HG03521 (cell line): Measurements from ENCODE around the gene WNK2.
"Not testable (repeated sequence)": the region's sequence is repeated elsewhere in the genome, so short reads cannot be mapped to it uniquely, and the experiment has no call there.

Source experiments
- ATAC-seq: cut with Tn5 transposase; IDR thresholded peaks from one replicate; pipeline ENCODE4 v1.9.1; 2021; ENCODE audit warnings: mild to moderate bottlenecking, moderate library complexity; ENCODE audit not compliant: unreplicated experiment

The WNK2 gene

DNA sequence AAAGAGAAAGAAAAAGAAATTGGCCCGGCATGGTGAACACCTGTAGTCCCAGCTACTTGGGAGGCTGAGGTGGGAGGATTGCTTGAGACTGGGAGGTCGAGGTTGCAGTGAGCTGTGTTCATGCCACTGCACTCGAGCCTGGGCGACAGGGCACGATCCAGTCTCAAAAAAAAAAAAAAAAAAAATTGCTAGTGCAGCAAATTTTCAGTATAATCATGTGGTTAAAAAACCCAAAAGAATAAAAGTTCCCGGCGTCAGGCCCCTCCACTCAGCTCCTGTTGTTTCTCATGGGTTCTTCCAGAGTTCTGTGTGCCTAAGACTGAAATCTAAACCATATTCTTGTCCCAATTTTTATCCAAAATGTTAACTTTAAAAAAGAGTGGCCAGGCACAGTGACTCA is 49.1 kb downstream of the WNK2 start:
- no peak for ATAC-seq

DNA sequence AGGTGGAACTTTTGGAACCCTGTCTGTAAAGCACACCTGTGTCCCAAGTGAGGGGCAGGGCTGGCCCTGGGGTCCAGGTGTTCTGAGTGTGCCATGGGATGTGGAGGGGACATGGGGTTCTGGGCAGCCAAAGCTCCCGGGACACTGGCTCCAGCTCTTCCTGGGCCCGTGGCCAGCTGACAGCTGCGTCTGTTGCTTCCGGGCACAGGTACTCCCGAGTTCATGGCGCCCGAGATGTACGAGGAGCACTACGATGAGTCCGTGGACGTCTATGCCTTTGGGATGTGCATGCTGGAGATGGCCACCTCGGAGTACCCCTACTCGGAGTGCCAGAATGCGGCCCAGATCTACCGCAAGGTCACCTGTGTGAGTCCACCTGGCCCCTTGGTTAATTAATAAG is 50.7 kb downstream of the WNK2 start:
- no peak for ATAC-seq

DNA sequence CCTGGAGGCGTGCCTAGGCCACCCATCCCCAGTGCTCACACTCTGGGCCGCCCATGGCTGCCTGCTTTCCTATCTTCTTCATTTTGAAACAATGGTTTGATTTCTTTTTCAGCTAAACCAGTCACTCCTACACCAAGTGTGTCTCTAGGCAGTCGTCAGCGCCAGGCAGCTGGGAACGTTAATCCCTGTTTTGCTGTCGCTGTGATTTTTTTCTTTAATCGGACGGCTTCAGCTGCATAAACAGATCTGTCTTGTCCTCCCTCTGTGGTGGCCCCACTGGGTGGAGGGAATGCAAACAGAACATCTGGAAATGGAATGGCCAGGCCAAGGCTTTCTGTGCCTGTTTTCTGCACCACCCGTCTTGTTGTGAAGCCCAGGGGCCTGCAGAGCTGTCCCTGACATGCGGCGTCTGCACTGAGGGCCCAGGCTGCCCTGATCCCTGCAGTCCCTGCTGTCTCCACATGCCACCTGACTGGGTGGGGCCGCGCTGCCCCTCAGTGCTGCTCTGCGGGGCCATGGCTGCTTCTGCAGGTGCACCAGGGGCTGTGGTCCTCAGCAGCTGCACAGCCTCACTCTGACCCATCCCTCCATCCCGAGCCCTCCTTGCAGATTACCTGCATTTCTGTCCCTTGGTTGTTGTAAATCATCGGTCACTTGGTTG is 51.5 kb downstream of the WNK2 start:
- ATAC-seq, result no peak

DNA sequence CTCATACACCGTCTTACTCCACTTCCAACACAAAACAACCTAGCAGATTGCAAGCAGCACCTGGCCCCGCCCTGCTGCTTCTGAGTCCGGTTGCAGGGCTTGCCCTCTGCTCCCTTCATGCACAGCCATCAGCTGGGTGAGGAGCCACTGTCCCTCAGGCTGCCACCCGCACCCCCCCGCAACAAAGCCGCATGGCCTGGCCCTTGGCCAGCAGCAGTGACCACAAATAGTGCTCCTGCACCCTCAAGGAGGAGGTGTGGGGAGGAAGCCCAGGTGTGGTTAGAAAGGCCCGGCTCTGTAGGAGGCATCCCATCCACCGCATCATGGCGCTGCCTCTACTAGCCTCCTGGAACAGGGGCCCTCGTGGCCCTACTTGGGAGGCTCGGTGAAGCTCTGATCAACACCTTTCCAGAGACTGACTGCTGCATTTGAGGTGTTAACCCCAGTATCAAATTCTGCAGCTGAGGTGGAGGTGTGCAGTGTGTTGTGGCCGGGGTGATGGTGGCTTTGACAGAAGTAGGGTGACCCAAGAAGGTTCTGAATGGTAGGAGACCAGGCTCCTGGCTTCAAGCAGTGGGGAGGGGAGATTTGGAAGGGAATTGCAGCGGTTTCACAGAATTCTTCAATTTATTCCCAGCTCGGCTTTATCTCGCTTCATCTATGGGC is 52.7 kb downstream of the WNK2 start:
- ATAC-seq, result no peak

DNA sequence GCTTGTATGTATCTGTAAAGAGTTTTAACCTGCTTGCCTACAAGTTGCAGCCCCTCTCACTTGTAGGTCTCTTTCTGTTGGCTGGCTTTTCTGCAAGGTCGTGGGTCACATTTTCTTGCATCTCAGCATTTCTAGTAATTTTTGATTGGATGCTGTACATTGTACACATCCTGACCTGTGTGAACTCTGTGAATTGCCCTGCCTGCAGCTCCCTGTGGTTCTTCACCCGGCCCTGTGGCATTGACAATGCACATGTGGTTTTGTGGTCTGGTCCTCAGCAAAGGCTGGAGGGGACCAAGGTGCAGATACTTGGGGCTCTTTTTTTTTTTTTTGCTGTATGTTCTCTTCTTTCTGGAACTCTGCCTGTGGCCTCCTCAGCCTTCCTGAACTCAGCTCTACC is 53.6 kb downstream of the WNK2 start:
- ATAC-seq, result no peak

DNA sequence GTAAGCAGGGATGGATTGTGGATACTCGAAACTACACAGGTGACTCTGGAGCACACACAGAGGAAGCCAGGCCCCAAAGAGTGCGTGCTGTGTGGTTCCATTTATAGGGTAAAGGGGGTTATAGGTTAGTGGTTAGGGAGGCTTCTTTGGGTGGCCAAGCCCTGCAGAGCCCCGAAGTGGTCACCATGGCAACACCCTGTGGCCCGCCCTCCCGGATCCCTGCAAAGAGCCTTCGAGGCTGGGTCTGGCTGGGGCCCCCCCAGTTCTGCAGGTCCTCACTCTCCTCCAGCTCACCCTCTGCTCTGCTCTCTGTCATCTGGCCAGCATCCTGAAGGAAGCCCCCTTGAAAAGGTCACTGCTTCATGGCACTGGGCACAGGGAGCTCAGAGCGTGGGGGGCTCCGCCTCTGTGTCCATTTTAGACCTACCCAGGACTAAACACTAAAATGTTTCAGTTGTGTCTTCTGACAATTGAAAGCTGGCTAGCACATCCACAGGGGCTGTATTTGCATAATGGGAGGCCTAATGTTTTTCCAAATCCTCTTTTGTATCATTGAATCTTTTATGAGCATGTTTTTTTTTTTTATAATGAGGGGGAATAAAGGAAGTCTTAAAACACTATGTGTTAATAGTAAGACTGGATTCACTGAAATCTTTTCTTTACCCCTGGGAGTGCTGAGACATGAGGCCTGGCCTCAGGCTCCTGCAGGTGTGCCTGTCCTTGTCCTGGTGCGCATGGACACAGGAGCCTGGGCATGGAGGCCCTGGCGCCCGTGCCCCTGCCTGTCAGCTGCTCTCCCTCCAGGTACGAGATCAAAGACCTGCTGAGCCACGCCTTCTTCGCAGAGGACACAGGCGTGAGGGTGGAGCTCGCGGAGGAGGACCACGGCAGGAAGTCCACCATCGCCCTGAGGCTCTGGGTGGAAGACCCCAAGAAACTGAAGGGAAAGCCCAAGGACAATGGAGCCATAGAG is 55.3 kb downstream of the WNK2 start:
- no peak for ATAC-seq

DNA sequence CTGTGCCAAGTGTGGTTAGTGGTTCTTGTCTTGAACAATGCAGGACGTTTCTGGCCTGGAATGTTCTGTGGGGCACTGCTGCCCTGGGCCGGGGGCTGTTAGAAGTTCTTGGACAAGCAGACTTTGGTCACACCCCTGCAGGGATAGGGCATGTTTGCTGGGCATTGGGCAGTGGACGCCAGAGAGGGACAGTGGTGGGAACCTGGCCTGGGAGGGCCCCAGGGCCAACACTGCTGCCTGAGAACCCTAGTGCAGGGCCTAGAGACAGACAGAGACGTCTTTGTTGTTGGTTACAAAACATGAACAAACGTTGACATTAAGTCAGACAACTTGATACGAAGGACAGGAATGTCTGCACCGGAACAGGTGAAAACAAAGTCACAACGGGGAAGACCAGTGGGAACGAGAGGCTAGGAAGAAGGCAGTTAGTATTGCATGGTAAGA is 57.0 kb downstream of the WNK2 start:
- no peak for ATAC-seq

DNA sequence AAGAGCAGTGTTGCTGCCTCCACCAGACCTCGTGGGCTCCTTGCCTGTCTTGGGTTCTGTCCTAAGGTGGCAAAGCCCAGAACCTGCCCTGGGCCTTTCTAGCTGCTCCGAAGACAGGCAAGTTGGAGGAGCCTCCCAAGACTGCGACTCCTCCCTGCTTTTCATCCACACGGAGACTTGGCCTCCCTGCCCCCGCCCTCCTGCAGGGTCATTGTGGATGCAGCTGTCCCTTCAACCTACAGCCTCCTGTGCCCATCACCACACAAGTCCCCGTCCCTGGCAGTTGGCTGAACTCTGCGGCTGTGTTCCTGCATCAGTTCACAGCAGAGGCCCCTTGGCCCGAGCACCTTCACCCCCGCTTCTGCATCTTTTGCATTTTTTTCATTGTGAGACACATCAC is 59.2 kb downstream of the WNK2 start:
- no peak for ATAC-seq

DNA sequence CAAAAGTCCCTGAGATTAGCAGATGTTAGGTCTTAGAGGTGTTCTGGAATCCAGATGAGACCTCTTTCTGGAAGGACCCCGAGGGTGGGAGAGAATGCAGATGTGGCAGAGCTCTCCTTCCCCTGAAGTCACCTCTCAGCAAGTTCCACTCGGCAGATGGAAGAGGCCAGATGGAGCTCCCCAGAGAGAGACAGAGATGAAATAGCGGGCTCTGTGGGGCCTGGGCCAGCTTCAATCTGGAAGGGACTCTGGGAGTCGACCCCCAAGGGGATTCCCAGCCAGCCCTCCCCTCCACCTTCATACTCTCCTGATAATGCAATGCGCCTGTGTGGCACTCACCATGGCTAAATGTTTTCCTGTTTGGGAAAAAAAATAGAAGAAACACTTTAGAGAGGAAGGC is 60.2 kb downstream of the WNK2 start:
- ATAC-seq, result no peak

DNA sequence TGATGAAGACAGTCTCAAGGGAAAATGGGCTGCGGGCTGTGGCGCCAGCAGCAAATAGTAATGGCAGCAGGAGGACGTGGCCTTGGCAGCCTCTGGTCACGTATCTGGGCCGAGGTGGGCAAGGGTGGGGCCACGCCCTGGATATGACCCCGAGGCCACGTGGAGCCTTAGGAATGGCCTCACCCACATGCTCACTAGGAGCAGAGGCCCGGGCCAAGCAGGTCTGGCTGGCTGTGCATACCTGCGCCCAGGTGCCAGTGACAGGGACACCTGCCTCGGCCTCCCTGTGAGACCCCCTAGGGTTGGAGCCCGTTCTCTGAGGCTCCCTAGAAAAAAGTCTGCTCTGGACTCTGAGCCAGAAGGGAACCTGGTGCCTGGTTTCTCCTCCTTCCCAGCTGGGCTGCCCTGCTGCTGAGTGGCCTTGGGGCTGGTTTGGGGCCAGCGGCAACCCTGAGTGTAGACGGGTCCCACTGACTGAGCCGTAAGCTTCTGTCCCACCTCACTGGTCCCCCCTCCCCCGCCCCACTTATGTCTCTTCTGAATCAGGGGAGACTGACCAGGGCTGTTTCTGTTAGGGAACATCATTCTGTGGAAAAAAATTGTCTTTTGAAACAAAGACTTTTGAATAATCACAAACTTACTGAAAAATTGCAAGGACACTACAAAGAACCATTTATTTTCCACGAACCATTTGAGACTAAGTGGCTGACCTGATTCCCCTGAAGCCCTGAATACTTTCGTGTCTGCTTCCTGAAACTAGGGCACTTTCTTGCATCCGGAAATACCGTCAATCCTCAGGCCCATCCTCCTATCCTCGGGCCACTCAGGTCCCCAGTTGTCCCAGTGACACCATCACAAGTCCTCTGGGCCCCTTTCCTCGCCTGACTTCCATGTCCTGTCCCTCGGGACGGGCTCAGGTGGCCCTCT is 60.8 kb downstream of the WNK2 start:
- no peak for ATAC-seq

DNA sequence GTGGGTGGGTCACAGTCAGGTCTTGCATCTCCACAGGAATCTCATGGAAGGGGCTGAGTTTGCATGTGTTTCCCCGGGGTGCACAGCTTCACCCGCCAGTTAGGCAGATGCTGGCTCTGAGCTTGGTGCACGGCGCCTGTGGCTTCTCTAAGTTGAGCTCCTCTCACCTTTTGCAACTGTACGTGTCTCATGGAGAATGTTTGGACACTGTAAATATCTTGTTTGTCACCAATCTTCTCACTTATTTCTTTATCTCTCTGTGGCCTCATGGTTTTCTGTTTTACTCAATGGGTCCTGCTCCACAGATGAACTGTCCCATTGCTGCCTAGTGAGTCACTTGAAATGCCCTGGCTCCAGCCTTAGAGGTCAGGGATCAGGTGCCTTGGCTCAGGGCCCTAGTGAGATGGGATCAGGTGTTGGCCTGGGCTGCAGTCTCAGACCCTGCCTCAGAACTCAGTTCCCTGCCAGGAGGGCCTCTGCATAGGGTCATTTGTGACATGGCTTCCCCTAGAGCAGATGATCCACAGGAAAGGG is 61.6 kb downstream of the WNK2 start:
- no peak for ATAC-seq

DNA sequence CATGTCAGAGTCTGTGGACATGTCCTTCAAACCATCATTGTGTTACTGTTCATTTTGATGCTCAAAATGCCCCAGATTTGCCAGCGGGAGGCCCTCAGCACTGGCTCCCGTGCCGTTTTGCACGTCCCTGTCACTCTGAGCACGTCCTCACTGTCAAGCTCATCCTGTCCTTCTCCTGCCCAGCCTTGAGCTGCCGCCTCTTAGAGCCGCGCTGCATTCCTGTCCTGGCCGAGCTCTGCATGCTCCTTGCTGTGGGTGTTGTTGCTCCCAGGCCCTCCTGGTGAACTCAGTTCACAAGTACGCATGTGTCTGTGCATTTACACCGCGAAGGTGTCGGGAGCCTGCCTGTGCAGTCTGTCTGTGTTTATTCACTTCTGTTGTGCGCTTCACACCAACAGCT is 62.2 kb downstream of the WNK2 start:
- ATAC-seq, result no peak

DNA sequence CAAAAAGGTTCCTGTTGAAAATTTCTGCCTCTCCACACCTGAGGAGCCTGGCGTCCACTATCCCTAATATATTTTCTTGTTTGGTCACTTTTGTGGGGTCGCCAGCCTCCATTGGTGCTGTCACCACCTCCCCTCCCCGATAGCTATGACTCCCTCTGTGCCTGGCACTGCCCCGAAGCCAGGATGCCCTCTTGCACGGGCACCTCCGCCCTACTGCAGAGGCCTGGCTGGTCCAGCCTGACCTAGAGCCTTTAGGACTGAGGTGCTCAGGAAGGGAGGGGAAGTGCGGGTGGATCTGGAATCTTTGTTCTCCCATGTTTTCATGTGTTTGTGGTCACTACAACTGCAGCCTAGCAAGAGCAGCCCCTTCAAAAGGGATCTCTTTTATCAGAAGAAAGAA is 62.6 kb downstream of the WNK2 start:
- ATAC-seq, result no peak

DNA sequence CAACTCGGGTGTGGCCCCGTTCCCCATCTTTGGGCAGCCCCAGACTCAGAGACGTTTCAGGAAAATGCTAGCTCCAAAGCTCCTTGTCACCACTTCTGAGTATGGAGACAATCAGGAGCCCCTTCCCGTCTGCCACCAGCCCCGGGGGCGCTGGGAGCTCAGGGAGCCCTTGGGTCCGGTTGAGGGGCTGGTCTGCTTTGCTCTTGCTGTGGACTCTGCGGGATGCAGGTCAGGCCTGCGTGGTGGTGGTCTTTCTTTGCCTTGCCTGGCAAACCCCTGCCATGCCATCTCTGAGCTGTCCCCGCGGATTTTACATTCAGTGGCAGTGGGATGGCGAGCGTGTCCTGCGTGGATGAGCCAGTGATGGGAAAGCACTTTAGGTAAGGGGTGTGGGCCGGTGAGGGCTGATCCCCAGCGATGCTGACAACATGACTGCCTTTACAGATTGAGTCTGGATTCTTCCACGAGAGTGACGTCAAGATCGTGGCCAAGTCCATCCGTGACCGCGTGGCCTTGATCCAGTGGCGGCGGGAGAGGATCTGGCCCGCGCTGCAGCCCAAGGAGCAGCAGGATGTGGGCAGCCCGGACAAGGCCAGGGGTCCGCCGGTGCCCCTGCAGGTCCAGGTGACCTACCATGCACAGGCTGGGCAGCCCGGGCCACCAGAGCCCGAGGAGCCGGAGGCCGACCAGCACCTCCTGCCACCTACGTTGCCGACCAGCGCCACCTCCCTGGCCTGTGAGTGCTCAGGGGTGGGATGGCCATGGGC is 63.3 kb downstream of the WNK2 start:
- no peak for ATAC-seq

DNA sequence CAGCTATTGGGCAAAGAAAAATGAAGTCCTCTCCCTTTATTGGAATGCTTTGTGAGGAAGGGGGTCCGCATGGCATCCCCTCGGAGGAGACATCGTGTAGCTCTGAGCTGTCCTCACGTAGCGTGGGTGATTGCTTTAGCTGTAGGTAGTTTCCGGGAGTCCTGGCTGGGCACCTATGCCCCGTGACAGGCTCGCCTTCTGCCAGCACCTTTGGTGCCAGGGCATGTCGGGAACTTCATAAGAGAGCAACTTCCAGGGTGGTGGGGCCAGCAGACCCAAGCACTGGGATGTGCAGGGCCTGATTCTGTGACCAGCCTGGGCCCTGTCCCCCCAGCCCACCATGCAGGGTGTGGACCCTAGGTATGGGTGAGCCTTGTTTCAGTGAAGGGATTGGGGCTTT is 64.0 kb downstream of the WNK2 start:
- no peak for ATAC-seq

DNA sequence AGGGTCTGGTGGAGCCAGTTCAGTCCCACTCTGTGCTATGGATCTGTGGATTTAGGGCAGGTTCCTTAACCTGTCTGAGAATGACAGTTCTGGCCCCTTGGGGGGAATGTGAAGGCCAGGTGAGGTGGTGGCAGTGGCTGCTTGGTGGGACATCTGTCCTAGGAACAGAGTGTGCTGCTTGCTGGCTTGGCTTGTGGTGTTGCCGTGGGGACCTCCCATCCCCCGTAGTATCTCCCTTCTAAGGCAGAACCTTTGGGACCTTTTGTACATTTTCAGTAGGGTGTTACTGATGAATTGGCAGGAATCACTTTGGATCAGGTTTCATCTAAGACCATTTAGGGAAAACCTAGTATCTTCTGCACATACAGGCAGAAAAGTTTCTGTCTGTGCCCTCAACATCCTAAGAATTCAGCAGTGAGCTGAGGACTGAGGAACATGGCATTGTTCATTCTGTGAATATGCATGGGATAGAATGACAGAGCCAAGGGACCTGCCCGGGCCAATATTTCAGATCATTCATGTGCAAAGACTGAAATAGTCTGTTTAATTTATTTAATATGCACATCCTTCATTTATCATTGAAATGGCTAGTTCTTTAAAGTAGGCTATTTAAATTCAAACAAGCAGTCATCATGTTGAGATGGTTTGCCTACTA is 64.6 kb downstream of the WNK2 start:
- ATAC-seq, result no peak

DNA sequence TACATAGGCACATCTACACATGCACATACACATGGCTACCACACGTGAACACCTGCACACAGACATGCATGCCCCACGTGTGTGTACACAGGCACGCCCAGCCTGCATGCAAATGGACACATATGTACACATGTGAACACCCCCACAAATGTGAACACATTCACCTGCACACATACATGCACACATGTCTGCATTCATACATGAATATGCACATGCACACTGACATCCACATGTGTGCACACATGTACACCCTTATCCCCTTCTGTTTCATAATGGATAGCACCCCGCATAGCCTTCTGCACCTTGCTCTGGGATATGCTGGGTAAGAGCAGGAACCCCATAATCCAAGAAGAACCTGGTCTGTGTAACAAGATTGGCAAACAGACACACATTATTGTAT is 66.2 kb downstream of the WNK2 start:
- no peak for ATAC-seq

DNA sequence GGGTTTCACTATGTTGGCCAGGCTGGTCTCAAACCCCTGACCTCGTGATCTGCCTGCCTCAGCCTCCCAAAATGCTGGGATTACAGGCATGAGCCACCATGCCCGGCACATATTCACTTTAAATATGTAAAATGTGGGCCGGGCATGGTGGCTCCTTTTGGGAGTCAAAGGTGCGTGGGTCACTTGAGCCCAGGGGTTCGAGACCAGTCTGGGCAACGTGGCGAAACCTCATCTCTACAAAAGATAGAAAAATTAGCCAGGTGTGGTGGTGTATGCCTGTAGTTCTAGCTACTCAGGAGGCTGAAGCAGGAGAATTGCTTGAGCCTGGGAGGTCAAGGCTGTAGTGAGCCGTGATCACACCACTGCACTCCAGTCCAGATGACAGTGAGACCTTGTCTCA is 67.4 kb downstream of the WNK2 start:
- not testable (repeated sequence) for ATAC-seq

DNA sequence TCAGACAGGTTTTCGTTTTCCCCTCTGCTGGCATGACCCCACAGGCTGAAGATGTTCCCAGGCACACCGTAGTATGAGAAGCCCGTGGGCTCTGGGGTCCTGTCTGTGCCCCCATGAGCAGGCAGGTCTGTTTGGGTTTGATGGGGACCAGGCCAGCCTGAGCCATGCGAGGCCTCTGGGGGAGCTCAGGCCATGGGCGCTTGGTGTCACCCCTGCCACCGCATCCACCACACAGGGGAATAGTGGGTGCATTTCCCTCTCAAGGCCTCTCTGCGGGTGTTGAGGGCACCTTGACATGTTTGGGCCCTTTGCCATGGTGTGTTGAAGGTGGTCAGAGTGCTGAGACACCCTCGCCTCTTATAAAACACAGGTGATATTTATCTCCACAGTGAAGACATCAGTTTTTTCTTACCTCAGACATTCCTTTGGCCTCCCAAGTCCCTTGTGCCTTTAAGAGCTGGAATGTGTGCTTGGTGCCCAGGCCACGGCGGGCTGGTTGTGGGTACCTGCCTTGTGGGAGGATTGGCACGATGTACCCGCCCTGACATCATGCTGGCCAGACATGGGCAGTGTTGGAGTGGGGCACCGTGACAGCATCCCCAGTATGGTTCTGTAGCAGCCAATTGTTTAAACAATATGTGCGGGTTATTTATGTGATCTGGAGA is 68.3 kb downstream of the WNK2 start:
- no peak for ATAC-seq
